AG10803 (cell line): ENCODE data around the gene PDCD6IP.
"Not testable (repeated sequence)": the region's sequence is repeated elsewhere in the genome, so short reads cannot be mapped to it uniquely, and the experiment has no call there.

ENCODE experiments used
- DNase-seq: peaks from one replicate; pipeline ENCODE4 v3.0.0; 2010; ENCODE audit warnings: low read depth
- H3K4me3 ChIP-seq: 2 replicates; pipeline ENCODE4 v1.5.1; 2011; ENCODE audit warnings: mild to moderate bottlenecking, low read length, control low read depth
- CTCF ChIP-seq: conservative IDR thresholded peaks from 2 replicates; pipeline ENCODE4 v1.5.1; 2011; ENCODE audit warnings: mild to moderate bottlenecking, low read length, control low read depth, inconsistent platforms

PDCD6IP gene

GRCh38 chr3:33798418-33799201 is at the start of gene PDCD6IP:
PDCD6IP (plus strand) TSS chr3:33798630; CDS start chr3:33798729, 99 bp downstream.
- H3K4me3 ChIP-seq: peak within 1 kb of the TSS; percentile 99
- peak; percentile 92 for DNase-seq
- TF ChIP-seq CTCF: peak; percentile 20; the same call in 1 of the 2 replicates

GRCh38 chr3:33749546-33750210 is 48.8 kb upstream of the PDCD6IP start:
- TF ChIP-seq CTCF: no peak
- DNase-seq: peak; percentile 29
- H3K4me3 ChIP-seq: no peak overlapping the region

GRCh38 chr3:33750211-33750548 is 48.2 kb upstream of the PDCD6IP start:
- H3K4me3 ChIP-seq: no peak overlapping the region
- no peak for DNase-seq
- no peak for TF ChIP-seq CTCF

- TF ChIP-seq CTCF: no peak
- no peak overlapping the region for H3K4me3 ChIP-seq
- DNase-seq: no peak
Measured at GRCh38 chr3:33751336-33751735, 47.1 kb upstream of the PDCD6IP start.

GRCh38 chr3:33754391-33754790 is 44.0 kb upstream of the PDCD6IP start:
- DNase-seq: not testable (repeated sequence)

GRCh38 chr3:33758281-33758680 is 40.1 kb upstream of the PDCD6IP start:
- no peak for DNase-seq
- TF ChIP-seq CTCF: no peak
- H3K4me3 ChIP-seq: no peak overlapping the region

More at GRCh38 chr3:33754391-33754790, 44.0 kb upstream of the PDCD6IP start:
- not testable (repeated sequence) for H3K4me3 ChIP-seq

GRCh38 chr3:33758864-33759263 is 39.6 kb upstream of the PDCD6IP start:
- H3K4me3 ChIP-seq: no peak overlapping the region
- peak; percentile 73 for DNase-seq
- TF ChIP-seq CTCF: no peak
